Stimulated activated CD4-positive, alpha-beta T cell treated with anti-CD3 and anti-CD28 coated beads, TNF-alpha, amount 100 ng/mL, for 1 hour (primary cell): ENCODE data around the gene IDH3B.
A peak's percentile ranks its signal among the peaks of the same experiment; 100 is the strongest.
"Not testable (repeated sequence)": the region's sequence is repeated elsewhere in the genome, so short reads cannot be mapped to it uniquely, and the experiment has no call there.

Experiments used
- DNase-seq, 3 donors: peaks; one replicate each; pipeline ENCODE4 v3.0.0-alpha.2; 2020; ENCODE audit warnings: low read depth in 3 of 3, low spot score in 1 of 3

The IDH3B gene

DNA sequence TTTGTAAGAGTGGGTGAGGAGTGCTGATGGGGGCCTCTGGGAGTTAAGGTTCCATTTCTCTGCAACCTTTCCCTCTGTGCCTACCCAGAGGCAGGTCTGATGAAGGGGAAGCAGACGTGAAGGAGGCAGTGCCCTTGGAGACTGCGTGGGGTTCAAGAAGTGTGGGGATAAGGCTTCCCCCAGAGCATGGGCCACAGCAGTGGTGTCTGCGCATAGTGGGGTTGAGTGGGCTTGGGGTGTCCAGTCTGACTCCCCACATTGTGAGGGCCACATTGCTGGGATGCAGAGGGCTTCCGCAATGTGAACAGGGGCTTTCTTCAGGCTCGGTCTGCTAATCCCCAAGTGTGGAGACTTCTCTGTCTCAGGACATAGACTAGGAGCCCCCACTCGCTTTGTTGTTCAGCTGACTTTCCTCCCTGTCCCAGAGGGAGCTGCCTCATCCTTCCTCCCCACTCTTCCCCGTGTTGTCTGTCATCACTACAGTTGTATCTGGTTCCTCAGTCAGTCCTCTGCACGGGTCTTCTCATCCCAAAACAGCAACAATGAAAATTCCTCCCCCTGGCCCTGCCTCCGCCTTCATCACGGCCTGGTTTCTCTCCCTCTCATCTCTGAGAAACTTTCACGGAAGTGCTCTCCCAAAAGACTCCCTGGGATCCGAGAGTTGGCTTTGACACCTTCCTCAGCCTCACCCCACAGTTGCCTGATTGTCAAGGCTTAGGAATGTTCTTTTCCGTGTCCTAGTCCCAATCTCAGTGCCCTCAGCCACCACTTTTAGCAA lies 31.4 kb upstream of the IDH3B start:
- DNase-seq, result no peak

DNA sequence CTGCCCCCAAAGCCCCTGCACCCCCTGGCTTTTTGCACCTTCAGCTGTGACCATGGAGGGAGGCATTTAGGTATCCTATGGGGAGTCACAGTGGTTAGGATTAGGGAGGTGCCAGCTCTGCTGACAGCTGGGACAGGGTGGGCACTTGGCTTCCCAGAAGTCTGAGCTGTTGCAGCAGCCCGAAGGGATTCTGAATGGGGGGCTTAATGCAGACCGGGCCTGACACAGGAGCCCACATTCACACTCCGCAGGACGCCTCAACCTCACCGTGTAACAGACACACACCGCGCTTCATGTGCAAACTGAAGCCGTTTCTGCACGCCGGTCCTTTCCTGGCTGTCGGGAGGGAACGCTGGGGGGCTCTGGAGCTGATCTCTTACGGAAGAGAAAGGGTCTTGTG lies 30.5 kb upstream of the IDH3B start:
- DNase-seq, result no peak

DNA sequence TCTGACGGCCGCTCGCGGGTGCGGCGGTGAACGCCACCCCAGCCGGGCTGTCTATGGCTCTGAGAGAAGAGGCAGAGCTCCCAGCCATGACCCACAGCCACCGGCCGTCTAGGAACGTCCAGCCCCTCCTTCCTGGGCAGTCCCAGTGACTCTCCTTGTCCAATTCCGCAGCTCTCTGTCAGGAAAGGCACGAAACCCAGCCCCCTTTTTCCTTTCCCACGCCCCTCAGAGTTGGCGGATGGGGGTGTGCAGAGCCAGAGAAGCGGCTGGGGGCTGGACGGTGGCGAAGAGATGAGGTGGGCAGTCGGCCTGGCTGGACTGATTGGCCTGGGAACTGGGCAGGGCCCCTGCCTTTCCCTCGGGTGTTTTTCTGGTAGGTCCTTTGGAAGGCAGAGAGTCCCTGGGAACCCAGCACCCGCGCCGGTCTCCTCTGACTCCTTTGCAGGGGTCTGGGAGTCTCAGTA lies 30.0 kb upstream of the IDH3B start:
- DNase-seq, result no peak

DNA sequence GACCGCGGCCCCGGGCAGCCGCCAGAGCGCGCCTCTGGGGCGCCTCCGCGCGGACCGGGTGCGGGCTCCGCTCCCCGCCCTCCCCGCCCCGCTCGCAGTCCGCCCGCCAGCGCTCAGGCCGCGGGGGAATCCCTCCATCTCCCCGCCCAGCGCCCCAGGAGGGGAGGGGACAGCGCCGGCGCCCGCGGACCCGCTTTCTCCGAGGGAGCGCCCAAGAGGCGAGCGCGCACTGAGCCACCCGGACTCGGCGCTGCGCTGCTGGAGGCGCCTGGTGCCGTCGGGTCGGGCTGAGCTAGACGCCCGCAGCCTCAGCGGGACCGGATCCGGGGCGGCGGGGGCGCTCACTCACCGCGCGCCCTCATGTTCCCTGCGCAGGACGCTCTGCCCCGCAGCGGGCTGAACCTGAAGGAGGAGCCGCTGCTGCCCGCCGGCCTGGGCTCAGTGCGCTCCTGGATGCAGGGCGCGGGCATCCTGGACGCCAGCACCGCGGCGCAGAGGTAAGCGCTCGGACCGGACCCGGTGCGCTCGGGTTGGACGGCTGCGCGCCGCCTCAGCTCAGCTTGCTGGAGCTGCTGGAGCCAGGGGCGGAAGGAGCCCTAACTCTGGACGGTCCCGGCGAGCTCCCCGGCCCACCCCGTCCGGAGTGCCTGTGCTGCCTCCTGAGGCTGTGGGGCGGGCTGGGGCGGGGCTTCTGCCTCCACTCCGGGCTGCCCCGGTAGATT lies 29.4 kb upstream of the IDH3B start:
- DNase-seq, result peak in 2 of 3 donors; percentile 7 to 25

DNA sequence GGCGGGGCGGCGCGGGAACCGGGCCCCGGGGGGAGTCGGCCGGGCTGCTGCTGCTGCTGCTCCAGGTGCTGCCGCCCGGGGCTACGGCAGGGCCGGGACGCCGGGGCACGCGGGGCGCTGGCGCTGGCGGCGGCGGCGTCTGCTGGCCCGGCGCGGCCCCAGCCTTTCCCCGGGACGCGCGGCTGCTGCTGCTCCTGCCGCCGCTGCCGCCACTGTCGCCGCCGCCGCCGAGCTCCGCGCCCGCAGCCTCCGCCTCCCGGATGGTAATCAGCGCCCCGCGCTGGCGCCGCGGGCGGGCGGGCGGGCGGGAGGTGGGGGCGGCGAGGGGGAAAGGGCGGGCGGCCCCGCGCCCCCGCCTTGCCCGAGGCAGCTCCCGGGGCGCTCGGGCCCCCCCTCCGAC lies 28.9 kb upstream of the IDH3B start:
- DNase-seq, result no peak

DNA sequence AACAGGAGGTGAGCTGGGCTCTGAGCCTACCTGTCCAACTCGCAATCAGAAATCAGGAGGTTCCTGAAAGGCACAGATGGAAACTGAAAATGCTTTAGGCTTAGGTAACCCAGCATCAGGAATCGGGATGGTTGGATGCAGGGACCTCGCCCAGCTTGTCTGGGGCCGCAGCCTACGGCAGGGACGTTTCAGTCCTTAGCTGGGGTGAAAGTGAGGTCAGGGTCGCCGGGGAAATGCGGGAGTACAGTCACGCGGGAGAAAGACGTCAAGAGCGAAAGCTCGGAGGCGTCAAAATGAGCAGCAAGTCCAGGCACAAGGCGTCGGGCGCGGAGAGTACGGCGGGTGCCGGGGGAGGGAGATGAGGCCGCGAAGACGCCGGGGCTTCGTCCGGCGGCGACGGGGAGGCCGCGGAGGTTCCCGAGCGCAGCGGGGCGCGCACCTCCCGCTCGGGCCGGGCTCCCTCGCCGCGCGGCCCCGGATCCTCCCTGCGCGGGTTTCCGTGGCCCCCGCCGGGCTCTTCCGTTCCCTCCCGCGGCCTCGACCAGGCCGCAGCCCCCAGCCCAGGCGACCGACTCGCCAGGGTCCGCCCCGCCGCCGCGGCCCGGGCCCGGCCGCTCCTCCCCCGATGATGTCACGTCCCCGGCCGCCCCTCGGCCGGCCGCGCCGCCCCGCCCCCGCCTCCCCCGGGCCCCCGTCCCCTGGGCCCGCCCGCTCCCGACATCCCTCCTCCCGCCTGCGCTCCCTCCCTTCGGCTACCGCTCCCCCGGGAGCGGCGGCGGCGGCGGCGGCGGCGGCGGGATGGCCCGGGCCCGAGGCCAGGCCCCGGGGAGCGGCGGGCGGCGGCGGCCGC lies 28.2 kb upstream of the IDH3B start, which contains the start of gene EBF4:
Gene EBF4 (plus strand): TSS at position 745 of the 850 bp plus-strand sequence. CDS start 866 bp downstream, outside the sequence.
- no peak for DNase-seq

DNA sequence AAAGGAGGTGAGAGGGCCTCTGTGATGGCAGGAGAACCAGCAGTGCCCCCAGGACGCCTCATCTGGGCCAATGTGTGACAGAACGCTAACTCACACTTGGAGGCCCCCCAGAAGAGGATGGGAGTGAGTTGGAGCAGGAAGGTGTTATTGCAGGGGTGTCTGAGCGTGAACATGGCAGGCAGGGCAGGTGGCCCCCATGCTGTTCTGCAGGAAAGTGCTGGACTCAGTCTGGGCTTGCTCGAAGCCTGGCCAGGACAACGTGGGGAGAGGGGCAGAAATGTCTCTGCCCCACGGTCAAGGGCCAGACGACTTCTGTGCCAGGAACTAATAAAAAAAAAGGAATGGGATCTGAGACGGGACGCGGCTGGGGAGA lies 27.6 kb upstream of the IDH3B start:
- no peak for DNase-seq

DNA sequence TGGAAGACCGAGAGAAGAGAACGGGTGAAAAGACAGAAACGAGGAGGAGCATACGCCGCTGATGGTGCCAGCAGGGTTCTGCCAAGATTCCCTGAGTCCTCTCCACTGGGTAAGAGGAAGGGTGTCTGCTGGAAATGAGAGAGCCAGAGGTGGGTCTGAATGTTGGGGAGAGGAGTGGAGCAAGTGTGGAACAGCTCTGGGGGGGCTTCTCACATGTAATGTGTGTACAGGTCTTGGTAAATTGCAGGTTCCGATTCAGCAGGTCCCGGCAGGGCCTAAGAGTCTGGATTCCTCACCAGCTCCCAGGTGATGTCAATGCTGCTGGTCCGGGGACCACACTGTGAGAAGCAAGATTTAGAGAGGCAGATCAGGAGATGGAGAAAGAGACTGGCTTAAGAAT lies 27.1 kb upstream of the IDH3B start:
- DNase-seq, result no peak

DNA sequence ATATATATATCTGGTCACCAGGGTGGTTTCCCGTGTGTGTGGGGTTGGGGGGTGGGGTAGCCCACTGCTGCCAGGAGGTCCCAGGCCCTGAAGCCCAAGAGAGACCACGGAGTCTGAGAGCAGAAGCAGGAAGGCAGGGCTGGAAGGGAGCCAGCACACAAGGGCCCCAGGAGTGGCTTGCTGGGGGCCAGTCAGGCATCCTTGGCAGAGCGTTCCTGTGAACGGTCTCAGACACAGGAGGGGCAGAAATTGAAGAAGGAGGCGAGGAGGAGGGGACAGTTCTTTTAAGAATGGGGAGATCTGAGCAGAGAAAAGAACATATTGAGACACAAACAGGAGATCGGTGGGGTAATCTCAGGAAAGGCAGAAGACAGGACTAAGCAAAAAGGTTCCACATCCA lies 26.7 kb upstream of the IDH3B start:
- DNase-seq, result no peak

DNA sequence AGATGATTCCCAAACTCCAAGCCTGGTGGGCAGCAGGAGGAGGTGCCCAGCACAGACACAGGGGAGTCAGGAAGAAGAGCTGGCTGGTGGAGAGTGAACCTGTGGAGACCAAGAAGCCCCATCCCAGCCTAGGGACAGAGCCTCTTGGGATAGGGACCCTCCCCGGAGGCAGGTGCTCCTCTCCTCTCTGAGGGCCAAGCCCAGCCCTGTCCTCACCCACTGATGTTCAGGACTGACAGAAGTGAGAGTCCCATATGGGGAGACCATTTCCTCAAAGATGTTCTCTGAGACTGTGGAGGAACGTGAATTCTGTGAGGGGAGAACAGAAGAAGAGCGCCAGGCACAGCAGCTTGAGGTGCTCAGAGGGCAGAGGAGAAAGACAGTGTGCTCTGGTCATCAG lies 26.2 kb upstream of the IDH3B start:
- no peak for DNase-seq

DNA sequence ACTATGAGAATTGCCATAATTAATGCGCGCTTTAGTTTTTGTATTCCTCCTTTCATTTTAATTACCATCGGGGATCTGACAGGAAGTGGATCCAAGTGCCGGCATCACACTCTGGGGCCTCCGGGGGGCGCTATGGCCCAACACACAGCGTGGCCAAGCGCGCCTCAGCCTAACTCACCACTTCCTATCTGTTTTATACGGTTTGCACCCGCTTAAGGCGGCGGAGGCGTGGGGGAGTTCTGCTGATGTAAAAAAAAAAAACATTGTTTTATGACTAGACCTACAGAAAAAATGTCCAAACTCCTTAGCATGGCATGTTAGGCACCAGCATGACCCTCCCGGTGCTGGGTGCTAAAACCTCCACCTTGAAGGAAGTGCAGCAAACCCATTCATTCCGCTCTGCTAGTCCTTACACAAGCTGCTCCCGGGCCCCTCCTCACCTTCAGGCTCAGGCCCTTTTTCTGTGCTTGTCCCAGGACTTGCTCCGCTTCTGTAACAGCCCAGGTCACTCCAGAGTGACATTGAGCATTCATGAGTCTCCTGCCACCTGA lies 24.1 kb upstream of the IDH3B start:
- peak; percentile 50 to 59 (median 51) for DNase-seq

DNA sequence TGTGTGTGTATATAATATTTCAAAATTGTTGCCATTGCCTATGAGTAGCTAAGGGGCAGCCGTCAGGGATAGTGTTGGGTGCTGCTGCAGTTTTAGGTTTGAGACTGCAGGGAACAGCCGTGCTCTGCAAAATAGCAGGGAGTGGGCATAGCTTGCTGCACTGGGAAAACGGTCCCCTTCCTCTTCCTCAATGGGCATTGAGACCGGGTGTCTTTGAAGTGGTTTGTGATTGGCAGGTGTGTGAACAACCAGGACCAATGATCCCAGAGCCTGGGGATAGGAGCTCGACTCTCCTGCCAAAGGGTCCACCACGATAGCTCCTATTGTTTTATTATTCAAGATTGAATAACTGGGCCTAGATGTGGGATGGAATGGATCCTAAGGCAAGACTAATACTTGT lies 23.5 kb upstream of the IDH3B start:
- no peak for DNase-seq

DNA sequence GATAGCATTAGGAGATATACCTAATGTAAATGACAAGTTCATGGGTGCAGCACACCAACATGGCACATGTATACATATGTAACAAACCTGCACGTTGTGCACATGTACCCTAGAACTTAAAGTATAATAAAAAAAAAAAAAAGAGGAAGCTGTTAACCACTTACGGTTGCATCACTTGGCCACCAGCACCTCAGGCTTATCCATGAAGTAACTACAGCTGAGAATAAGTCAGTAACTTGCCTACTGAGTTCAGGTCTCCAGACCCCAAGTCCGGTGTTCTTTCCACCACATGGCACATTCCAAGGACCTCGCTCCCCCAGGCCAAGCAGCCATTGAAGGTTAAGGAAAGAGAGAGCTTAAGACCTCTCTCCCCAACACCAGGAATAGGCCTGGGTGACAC lies 20.8 kb upstream of the IDH3B start:
- DNase-seq, result not testable (repeated sequence)

DNA sequence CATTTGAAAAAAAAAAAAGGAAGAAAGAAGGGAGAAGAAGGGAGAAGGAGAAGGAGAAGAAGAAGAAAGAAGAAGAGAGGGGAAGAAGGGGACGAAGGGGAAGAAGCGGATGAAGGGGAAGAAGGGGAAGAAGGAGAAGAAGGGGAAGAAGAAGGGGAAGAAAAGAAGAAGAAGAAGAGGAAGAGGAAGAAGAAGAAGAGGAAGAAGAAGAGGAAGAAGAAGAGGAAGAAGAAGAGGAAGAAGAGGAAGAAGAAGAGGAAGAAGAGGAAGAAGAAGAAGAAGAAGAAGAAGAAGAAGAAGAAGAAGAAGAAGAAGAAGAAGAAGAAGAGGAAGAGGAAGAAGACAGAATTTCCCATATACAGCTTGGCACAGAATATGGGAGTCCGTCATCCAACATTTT lies 18.0 kb upstream of the IDH3B start:
- not testable (repeated sequence) for DNase-seq

DNA sequence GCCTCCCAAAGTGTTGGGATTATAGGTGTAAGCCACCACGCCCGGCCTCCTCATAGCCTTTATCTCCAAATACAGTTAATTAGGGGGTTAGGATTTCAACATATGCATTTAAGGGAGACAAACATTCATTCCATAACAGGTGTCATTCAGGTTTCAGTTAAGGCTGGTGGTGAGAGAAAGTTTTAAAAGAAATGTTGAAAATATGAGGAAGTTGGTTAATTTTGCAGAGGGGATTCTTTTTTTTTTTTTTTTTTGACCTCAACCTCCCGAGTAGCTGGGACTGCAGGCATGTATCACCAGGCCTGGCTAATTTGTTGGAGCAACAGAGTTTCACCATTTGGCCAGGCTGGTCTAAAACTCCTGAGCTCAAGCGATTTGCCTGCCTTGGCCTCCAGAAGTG lies 16.0 kb upstream of the IDH3B start:
- DNase-seq, result no peak

DNA sequence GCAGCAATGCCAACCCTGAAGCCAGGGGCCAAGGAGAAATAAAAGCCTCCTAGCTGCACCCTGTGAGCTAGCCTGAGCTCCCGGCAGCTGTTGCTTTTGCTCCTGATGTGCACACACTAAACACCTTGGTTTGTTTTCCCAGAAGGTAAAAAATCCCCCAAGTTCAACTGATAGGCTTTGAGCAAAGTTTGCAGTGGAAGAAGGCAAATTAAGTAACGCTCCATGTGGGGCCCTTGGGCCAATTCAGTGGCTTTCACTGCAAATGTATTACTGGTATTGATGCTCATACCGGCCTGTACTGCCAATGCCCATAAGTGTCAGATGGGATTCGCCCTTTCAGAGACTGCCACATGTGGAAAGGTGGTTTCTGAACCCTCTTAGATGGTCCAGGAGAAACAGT lies 9.4 kb upstream of the IDH3B start:
- DNase-seq, result no peak

DNA sequence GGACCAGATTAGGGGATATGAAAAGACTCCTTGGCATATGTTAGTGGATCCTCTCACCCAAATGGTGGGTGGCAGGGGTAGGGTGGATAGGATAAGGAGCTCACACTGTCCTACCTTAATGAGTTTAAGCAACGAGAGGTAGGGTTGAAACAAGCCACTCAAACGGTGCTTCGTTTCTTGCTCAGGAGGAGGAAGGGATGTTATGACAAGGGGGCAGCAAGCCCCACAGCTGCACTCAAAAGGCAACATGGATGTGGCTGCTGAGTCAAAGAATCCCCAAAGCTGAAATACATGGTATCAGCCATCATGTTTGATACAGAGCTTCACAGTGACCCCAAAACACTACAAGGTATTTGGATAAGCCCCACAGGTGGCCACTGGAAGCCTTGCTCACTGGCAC lies 8.4 kb upstream of the IDH3B start:
- no peak for DNase-seq

DNA sequence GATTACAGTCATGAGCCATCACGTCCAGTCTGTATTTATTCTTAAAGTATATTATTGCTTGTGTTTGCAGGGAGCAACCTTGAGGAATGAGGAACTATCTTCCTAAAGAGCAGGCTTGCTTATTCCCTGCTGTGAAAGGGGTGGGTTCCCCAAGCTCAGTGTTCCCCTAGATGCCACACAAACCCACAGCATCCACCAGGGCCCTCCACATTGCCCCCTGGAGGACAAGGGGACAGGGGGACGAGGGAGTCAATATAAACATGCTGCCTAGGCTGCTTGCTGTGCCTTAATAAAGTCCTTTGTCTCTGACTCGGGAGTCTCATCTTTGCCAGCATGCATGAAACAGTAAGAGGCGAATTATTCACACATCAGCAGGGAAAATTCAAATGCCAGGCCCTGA lies 8.0 kb upstream of the IDH3B start:
- no peak for DNase-seq

DNA sequence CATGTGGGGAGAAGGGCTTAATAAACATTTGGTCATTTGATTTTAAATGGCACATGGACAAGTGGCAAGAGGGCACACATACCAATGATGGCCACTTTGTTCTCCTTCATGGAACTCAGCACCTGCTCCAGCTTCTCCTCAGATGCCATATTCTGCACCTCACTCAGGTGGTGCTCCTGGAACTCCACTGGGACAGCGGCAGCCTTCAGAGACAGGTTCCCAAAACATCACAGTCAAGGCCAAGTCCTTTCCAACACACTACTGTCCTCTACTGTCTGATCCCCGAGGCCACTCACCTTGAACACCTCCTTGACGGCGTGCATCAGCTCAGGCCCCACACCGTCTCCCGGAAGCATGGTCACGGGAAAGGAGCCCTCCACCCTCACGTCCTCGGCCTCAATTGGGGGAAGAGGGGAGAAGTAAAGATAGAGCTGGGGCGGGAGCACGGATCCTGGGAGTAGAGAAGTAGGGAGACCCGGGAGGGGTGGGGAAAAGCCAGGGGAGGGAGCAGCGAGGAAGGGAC lies 591 bp downstream of the IDH3B start:
- no peak for DNase-seq

DNA sequence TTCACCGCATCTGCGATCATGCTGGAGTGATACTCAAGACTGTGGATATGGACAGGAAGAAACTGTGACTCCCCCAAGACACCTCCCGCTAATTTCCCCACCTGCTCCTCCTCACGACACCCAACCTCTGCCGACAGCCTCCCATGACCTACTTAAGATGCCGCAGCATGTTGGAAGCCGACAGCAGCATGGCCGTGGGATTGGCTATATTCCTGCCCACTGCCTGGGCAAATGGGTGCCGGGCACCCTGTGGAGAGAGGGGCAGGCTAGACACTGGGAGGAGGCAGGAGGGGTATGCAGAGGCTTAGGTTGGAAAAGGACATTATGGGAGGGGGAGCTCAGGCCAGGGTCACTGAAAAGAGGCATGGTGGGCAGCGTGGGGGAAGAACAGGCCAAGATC lies 4.5 kb downstream of the IDH3B start:
- DNase-seq, result no peak
